ENCODE data around the gene RNPC3. TPM values are rescaled to one million over a fixed set of nuclear protein-coding genes. Genes with fewer than 3 reads are reported as not detected.

The RNPC3 gene
- total RNA-seq, 1 donor from 2014 or later, result 16.9 TPM

GRCh38 chr1:103516283-103516682 lies 9.2 kb upstream of the RNPC3 start:
- no peak for TF ChIP-seq CTCF (IDR thresholded peaks at IDR 0.05; ENCODE audit: unreplicated experiment)
- H3K36me3 Mint-ChIP-seq (ENCODE audit: low read depth, unreplicated experiment), result no peaks in the 10 kb centered on the region
- H3K4me1 Mint-ChIP-seq (ENCODE audit: unreplicated experiment), result no peaks in the 10 kb centered on the region
- DNase-seq (ENCODE audit: low spot score), result no peak
- no peaks in the 10 kb centered on the region for H3K27me3 Mint-ChIP-seq (ENCODE audit: unreplicated experiment)
- H3K27ac Mint-ChIP-seq (ENCODE audit: unreplicated experiment), result no peak overlapping the region
- H3K4me3 Mint-ChIP-seq (ENCODE audit: unreplicated experiment), result no peak overlapping the region
- H3K9me3 Mint-ChIP-seq (ENCODE audit: unreplicated experiment), result no peaks in the 10 kb centered on the region

GRCh38 chr1:103516693-103517092 lies 8.8 kb upstream of the RNPC3 start:
- no peak for TF ChIP-seq CTCF (IDR thresholded peaks at IDR 0.05; ENCODE audit: unreplicated experiment)
- no peaks in the 10 kb centered on the region for H3K27me3 Mint-ChIP-seq (ENCODE audit: unreplicated experiment)
- H3K36me3 Mint-ChIP-seq (ENCODE audit: low read depth, unreplicated experiment), result no peaks in the 10 kb centered on the region
- DNase-seq (ENCODE audit: low spot score), result no peak
- H3K9me3 Mint-ChIP-seq (ENCODE audit: unreplicated experiment), result no peaks in the 10 kb centered on the region
- H3K4me1 Mint-ChIP-seq (ENCODE audit: unreplicated experiment), result no peaks in the 10 kb centered on the region
- H3K4me3 Mint-ChIP-seq (ENCODE audit: unreplicated experiment), result no peak overlapping the region
- H3K27ac Mint-ChIP-seq (ENCODE audit: unreplicated experiment), result no peak overlapping the region

- H3K9me3 Mint-ChIP-seq (ENCODE audit: unreplicated experiment), result no peaks in the 10 kb centered on the region
- H3K27ac Mint-ChIP-seq (ENCODE audit: unreplicated experiment), result no peak overlapping the region
- no peak for DNase-seq (ENCODE audit: low spot score)
- no peaks in the 10 kb centered on the region for H3K27me3 Mint-ChIP-seq (ENCODE audit: unreplicated experiment)
- TF ChIP-seq CTCF (IDR thresholded peaks at IDR 0.05; ENCODE audit: unreplicated experiment), result no peak
- no peaks in the 10 kb centered on the region for H3K4me1 Mint-ChIP-seq (ENCODE audit: unreplicated experiment)
- no peak overlapping the region for H3K4me3 Mint-ChIP-seq (ENCODE audit: unreplicated experiment)
- no peaks in the 10 kb centered on the region for H3K36me3 Mint-ChIP-seq (ENCODE audit: low read depth, unreplicated experiment)
Observed at GRCh38 chr1:103517380-103518047, 8.0 kb upstream of the RNPC3 start.

- TF ChIP-seq CTCF (IDR thresholded peaks at IDR 0.05; ENCODE audit: unreplicated experiment), result no peak
- Mint-ChIP-seq H3K36me3 (ENCODE audit: low read depth, unreplicated experiment) (no peaks in the 10 kb centered on the region), H3K27ac (ENCODE audit: unreplicated experiment) (no peak overlapping the region), H3K9me3 (ENCODE audit: unreplicated experiment) (no peaks in the 10 kb centered on the region), H3K4me3 (ENCODE audit: unreplicated experiment) (no peak overlapping the region), H3K27me3 (ENCODE audit: unreplicated experiment) (peaks cover 3% of the 10 kb centered on the region), H3K4me1 (ENCODE audit: unreplicated experiment) (no peaks in the 10 kb centered on the region)
- no peak for DNase-seq (ENCODE audit: low spot score)
Observed at GRCh38 chr1:103520822-103521221, 4.7 kb upstream of the RNPC3 start.

GRCh38 chr1:103523346-103523745 lies 2.2 kb upstream of the RNPC3 start:
- Mint-ChIP-seq H3K27me3 (ENCODE audit: unreplicated experiment) (peaks cover 8% of the 10 kb centered on the region), H3K27ac (ENCODE audit: unreplicated experiment) (no peak overlapping the region), H3K4me3 (ENCODE audit: unreplicated experiment) (no peak overlapping the region), H3K9me3 (ENCODE audit: unreplicated experiment) (no peaks in the 10 kb centered on the region), H3K4me1 (ENCODE audit: unreplicated experiment) (peaks cover 15% of the 10 kb centered on the region), H3K36me3 (ENCODE audit: low read depth, unreplicated experiment) (peaks cover 5% of the 10 kb centered on the region)
- TF ChIP-seq CTCF (IDR thresholded peaks at IDR 0.05; ENCODE audit: unreplicated experiment), result no peak
- no peak for DNase-seq (ENCODE audit: low spot score)

Measured in endothelial cell (in vitro differentiated cells).